ENCODE results near the gene SLC4A1AP. TPM values are rescaled to one million over a fixed set of nuclear protein-coding genes. Genes with fewer than 3 reads are reported as not detected.

SLC4A1AP gene
- total and polyA plus RNA-seq, 10 of the 15 experiments (the other 5 are each of a cell fraction or from before 2014, with no cell fraction given): 6.5 to 30.1 (median 21.5) TPM

- TF ChIP-seq PKNOX1 (IDR thresholded peaks at IDR 0.05) (no peak), NKRF (conservative IDR thresholded peaks at IDR 0.05) (no peak)
Observed at GRCh38 chr2:27653397-27653796, 10.3 kb upstream of the SLC4A1AP start (continued).

- POLR2A ChIA-PET: interaction anchor here (1.0 kb wide), 1 partner anchor 8 kb away, joined by 3 read pairs; the partner anchor contains the start of genes SLC4A1AP and SUPT7L
- SMC1A ChIA-PET (ENCODE audit: uncharacterized antibody, unreplicated experiment): interaction anchor here (0.8 to 1.7 kb wide), 2 partner anchors 15 to 27 kb away, joined by 3 to 4 read pairs; no protein-coding TSS in a partner anchor
- intact Hi-C loops (cut with micrococcal nuclease; ENCODE audit: unreplicated experiment): no loop called here
- Histone ChIP-seq H3K27ac (ENCODE audit: control insufficient read depth, insufficient read depth) (no peak overlapping the region), H3K4me2 (ENCODE audit: control insufficient read depth, insufficient read depth) (no peak overlapping the region), H3K79me2 (ENCODE audit: control insufficient read depth, insufficient read depth, low read length) (no peaks in the 10 kb centered on the region), H3K9ac (ENCODE audit: control insufficient read depth, insufficient read depth, low read length) (no peak overlapping the region), H3K4me1 (ENCODE audit: control insufficient read depth, insufficient read depth, low read length) (no peaks in the 10 kb centered on the region), H3K27me3 (replicated peaks in 1 of 2; ENCODE audit: control insufficient read depth in 2 of 2, insufficient read depth in 2 of 2, low read length in 1 of 2) (no peaks in the 10 kb centered on the region), H4K20me1 (ENCODE audit: control insufficient read depth, insufficient read depth) (no peaks in the 10 kb centered on the region), H3K4me3 (no peak overlapping the region), H3K9me3 (replicated peaks; ENCODE audit: control insufficient read depth, insufficient read depth, low read length) (no peaks in the 10 kb centered on the region), H2AFZ (ENCODE audit: control insufficient read depth, low read depth, low read length) (no peak overlapping the region), H3K36me3 (ENCODE audit: control insufficient read depth in 2 of 2, insufficient read depth in 2 of 2, low read length in 1 of 2) (peaks cover 0 to 39% of the 10 kb centered on the region in 2 experiments)
- TF ChIP-seq MAX (IDR thresholded peaks at IDR 0.05; ENCODE audit: low read depth, low read length): no peak
- no peak for TF ChIP-seq HDAC2 (IDR thresholded peaks at IDR 0.05)
- no peak for TF ChIP-seq MTA2 (IDR thresholded peaks at IDR 0.05; ENCODE audit: low read depth)
- no peak for TF ChIP-seq NFYA (IDR thresholded peaks at IDR 0.05; ENCODE audit: borderline replicate concordance, low read depth, low read length)
- no peak for TF ChIP-seq KLF5 (IDR thresholded peaks at IDR 0.05; ENCODE audit: partially characterized antibody)
- TF ChIP-seq TARDBP (IDR thresholded peaks at IDR 0.05; ENCODE audit: borderline replicate concordance): no peak
- no peak for TF ChIP-seq SUZ12 (IDR thresholded peaks at IDR 0.05; ENCODE audit: unreplicated experiment)
- TF ChIP-seq EP300 (IDR thresholded peaks at IDR 0.05; ENCODE audit: borderline replicate concordance in 1 of 2, control insufficient read depth in 1 of 2, low read depth in 2 of 2, low read length in 2 of 2): no peak
- no peak for TF ChIP-seq HDAC6 (IDR thresholded peaks at IDR 0.05; ENCODE audit: unreplicated experiment)
- TF ChIP-seq ATF3 (IDR thresholded peaks at IDR 0.05; ENCODE audit: borderline replicate concordance, extremely low read depth, low read depth, low read length): no peak
- no peak for TF ChIP-seq BMI1 (IDR thresholded peaks at IDR 0.05; ENCODE audit: borderline replicate concordance)
- TF ChIP-seq FOXK2 (IDR thresholded peaks at IDR 0.05): no peak
- no peak for TF ChIP-seq TCF12 (IDR thresholded peaks at IDR 0.05; ENCODE audit: low read depth, low read length)
- TF ChIP-seq TAF1 (IDR thresholded peaks at IDR 0.05; ENCODE audit: borderline replicate concordance, low read depth, low read length): no peak
- TF ChIP-seq ASH2L (IDR thresholded peaks at IDR 0.05; ENCODE audit: borderline replicate concordance, low read depth): no peak
- 96% methylated on average over 7 of the region's 7 CpGs for WGBS (ENCODE audit: insufficient coverage, insufficient replicate concordance, low lambda C conversion rate, missing lambda C conversion rate)
- ATAC-seq (no peak), FAIRE-seq (no peak), DNase-seq (ENCODE audit: low read depth, low spot score) (no peak)
- in situ Hi-C loops (cut with MboI): no loop called here
- RAD21 ChIA-PET (ENCODE audit: unreplicated experiment): no interaction called here
- no TSS peak for BruUV-seq (replicated peaks)
- CTCF ChIA-PET: interaction anchor here (1.1 kb wide), 1 partner anchor 28 kb away, joined by 5 read pairs; no protein-coding TSS in a partner anchor
Observed at GRCh38 chr2:27655155-27655951, 8.3 kb upstream of the SLC4A1AP start.
